ENCODE data around the gene WIF1.

- TF ChIP-seq POLR2A (IDR thresholded peaks at IDR 0.05) (no peak), CTCF (IDR thresholded peaks at IDR 0.05) (no peak)
Measured at GRCh38 chr12:65016881-65017650, 104.0 kb downstream of the WIF1 start.

Data from Peyer's patch (tissue), 4 donors.